K562 (cell line): ENCODE measurements around the gene UPF1. TPM values are rescaled to one million over a fixed set of nuclear protein-coding genes. Genes with fewer than 3 reads are reported as not detected.

Experiments used
- ATAC-seq: fragments of 200-7000 bp; cut with Tn5 transposase; 3 replicates; pipeline ENCODE4 v1.9.1; 2020; ENCODE audit warnings: moderate library complexity
- BruUV-seq: library from RNA; stranded (reverse); fragments of 400-500 nt; replicated peaks from 2 replicates; lab custom pipeline; 2021; lab: Mats Ljungman, UMichigan
- CTCF ChIA-PET: fragments of 300-600 bp; formaldehyde crosslinking; extraction: SDS; loops from one replicate; lab custom pipeline; 2021; ENCODE audit warnings: low intra/inter-chr PET ratio; lab: Yijun Ruan, JAX
- POLR2A ChIA-PET: fragments of 300-600, 350-650 bp; sonication (Branson Sonifier 250); formaldehyde crosslinking; extraction: SDS; loops from one replicate; lab custom pipeline; 2021; ENCODE audit warnings: antibody characterized with exemption, inconsistent platforms; lab: Yijun Ruan, JAX
- DNase-seq, 4 experiments: peaks; one replicate each; pipeline versions ENCODE4 v3.0.0 to v3.0.0-alpha.2; 2011 to 2018; ENCODE audit warnings: low spot score in 3 of 4, mixed read lengths in 3 of 4; ENCODE audit errors: extremely low read depth in 1 of 4
- FAIRE-seq: peaks from 2 replicates; lab custom pipeline; 2011; peaks lifted over from hg19 to GRCh38; lab: Jason Lieb, UNC
- H2AFZ ChIP-seq: 2 replicates; pipeline ENCODE4 v1.6.0; 2011; ENCODE audit warnings: low read depth, low read length, control low read depth, inconsistent platforms
- H3K27ac ChIP-seq: fragments of 200-600 bp; 3 replicates; pipeline ENCODE4 v1.8.0; 2011; ENCODE audit warnings: low read depth, mild to moderate bottlenecking, control low read depth, inconsistent platforms, low read length, moderate library complexity, mixed read lengths; ENCODE audit errors: extremely low read depth
- H3K27me3 ChIP-seq, 2 experiments: fragments of 300-600 bp in 1 of 2; 2 replicates in 1 of 2; 3 replicates in 1 of 2; pipeline versions ENCODE4 v1.6.0 to v1.8.0; 2011; ENCODE audit warnings: inconsistent platforms in 2 of 2, low read length in 2 of 2, mild to moderate bottlenecking in 1 of 2, mixed read lengths in 1 of 2, moderate library complexity in 1 of 2; ENCODE audit not compliant: control insufficient read depth in 2 of 2, insufficient read depth in 2 of 2
- H3K36me3 ChIP-seq: fragments of 300-600 bp; 3 replicates; pipeline ENCODE4 v1.8.0; 2011; ENCODE audit warnings: mild to moderate bottlenecking, low read length, inconsistent platforms; ENCODE audit not compliant: control insufficient read depth, insufficient read depth
- H3K4me1 ChIP-seq, 2 experiments: fragments of 200-600 bp in 1 of 2; replicated peaks in 1 of 2; 2 replicates in 1 of 2; 3 replicates in 1 of 2; pipeline versions ENCODE4 v1.5.1 to v1.8.0; 2011; ENCODE audit warnings: inconsistent platforms in 2 of 2, low read length in 2 of 2, mild to moderate bottlenecking in 1 of 2, mixed read lengths in 1 of 2, moderate library complexity in 1 of 2; ENCODE audit not compliant: control insufficient read depth in 2 of 2, insufficient read depth in 2 of 2
- H3K4me2 ChIP-seq: 2 replicates; pipeline ENCODE4 v1.6.1; 2011; ENCODE audit warnings: low read length, control low read depth, inconsistent platforms, mixed read lengths; ENCODE audit not compliant: insufficient read depth
- H3K4me3 ChIP-seq: fragments of 200-600 bp; sonication (generic), shearing (Covaris generic); 2 replicates; pipeline ENCODE4 v1.5.1; 2016; ENCODE audit warnings: control low read depth, inconsistent platforms
- H3K79me2 ChIP-seq: fragments of 200-600 bp; 3 replicates; pipeline ENCODE4 v1.8.0; 2011; ENCODE audit warnings: low read length, inconsistent platforms; ENCODE audit not compliant: control insufficient read depth, insufficient read depth
- H3K9ac ChIP-seq, 2 experiments: 2 replicates each; pipeline versions ENCODE4 v1.6.0 to v1.6.1; 2011; ENCODE audit warnings: low read depth in 2 of 2, low read length in 2 of 2, control low read depth in 1 of 2, inconsistent platforms in 1 of 2, mild to moderate bottlenecking in 1 of 2, mixed read lengths in 1 of 2; ENCODE audit not compliant: insufficient read depth in 1 of 2
- H3K9me1 ChIP-seq: one replicate; pipeline ENCODE4 v1.6.0; 2011; ENCODE audit warnings: inconsistent platforms, mild to moderate bottlenecking, low read length, moderate library complexity; ENCODE audit not compliant: control insufficient read depth, insufficient read depth
- H3K9me3 ChIP-seq: replicated peaks from 2 replicates; pipeline ENCODE4 v1.5.1; 2011; ENCODE audit warnings: low read depth, low read length, inconsistent platforms; ENCODE audit not compliant: control insufficient read depth, insufficient read depth
- H4K20me1 ChIP-seq: replicated peaks from 2 replicates; pipeline ENCODE4 v1.6.1; 2011; ENCODE audit warnings: low read length, inconsistent platforms, mixed read lengths; ENCODE audit not compliant: control insufficient read depth, insufficient read depth
- ATF7 ChIP-seq: fragments of 450-650 bp; IDR thresholded peaks from 2 replicates; pipeline ENCODE4 v1.7.1; 2014; ENCODE audit warnings: mild to moderate bottlenecking, moderate library complexity
- FOXA1 ChIP-seq: fragments of 450-650 bp; IDR thresholded peaks from 2 replicates; pipeline ENCODE4 v1.6.1; 2016; ENCODE audit warnings: mild to moderate bottlenecking, borderline replicate concordance
- KLF16 ChIP-seq: IDR thresholded peaks from 2 replicates; pipeline ENCODE4 v1.6.1; 2016; ENCODE audit warnings: antibody characterized with exemption
- L3MBTL2 ChIP-seq: fragments of 450-650 bp; IDR thresholded peaks from 2 replicates; pipeline ENCODE4 v1.6.1; 2016; ENCODE audit warnings: mild to moderate bottlenecking, moderate library complexity
- ZNF263 ChIP-seq: sonication (generic); formaldehyde crosslinking; IDR thresholded peaks from 2 replicates; pipeline ENCODE4 v1.8.0; 2022; ENCODE audit warnings: mild to moderate bottlenecking, missing genetic modification reagents, borderline replicate concordance
- ZNF76 ChIP-seq: fragments of 250-450 bp; sonication (Bioruptor Pico); IDR thresholded peaks from 2 replicates; pipeline ENCODE4 v1.4.0; 2020; ENCODE audit warnings: mild to moderate bottlenecking, moderate library complexity, borderline replicate concordance
- WGBS: fragments of 100-300 bp; shearing (Covaris generic); methylation state at CpG from one replicate; pipeline ENCODE4 v1.1.6; 2016; ENCODE audit warnings: low coverage, mixed read lengths; ENCODE audit not compliant: insufficient coverage; ENCODE audit errors: missing lambda C conversion rate; 5-methylcytosine and 5-hydroxymethylcytosine counted together
- in situ Hi-C: fragments of 300-500 bp; cut with MboI; formaldehyde crosslinking; loops from 4 replicates; pipeline ENCODE4 v1.15.0; 2018; ENCODE audit warnings: inconsistent platforms, mixed read lengths
- intact Hi-C: fragments of 100-400 bp; cut with micrococcal nuclease; formaldehyde crosslinking; loops from 2 replicates; pipeline ENCODE4 v1.14.2; 2022
- polyA plus RNA-seq, 8 experiments: library from polyadenylated mRNA; depleted of rRNA in 4 of 8; stranded (reverse) in 5 of 8; unstranded in 3 of 8; fragments of >200 nt; fragmentation: Nextera tagmentation in 2 of 8; fragmentation: Illumina TruSeq in 1 of 8; extraction: Ambion mirVana in 2 of 8; extraction: Trizol in 1 of 8; gene quantifications; 2 replicates each; pipeline versions ENCODE4 v1.2.1 to v1.2.3, GENCODE V29; 2011 to 2014; ENCODE audit warnings: inconsistent platforms in 1 of 8, missing spikeins in 1 of 8
- total RNA-seq, 7 experiments: library from RNA; depleted of rRNA in 6 of 7; stranded (reverse); fragments of >200 nt in 6 of 7; fragmentation: Illumina TruSeq in 2 of 7; extraction: Trizol in 2 of 7; gene quantifications; 2 replicates each; pipeline versions ENCODE4 v1.2.1 to v1.2.3, GENCODE V29; 2011 to 2021; ENCODE audit warnings: low replicate concordance in 1 of 7
- TF ChIP-seq, protein P1 (sequence below): fragments of 250-450 bp; sonication (Bioruptor Pico); IDR thresholded peaks from 2 replicates; pipeline ENCODE4 v1.5.0; 2021; ENCODE audit warnings: mild to moderate bottlenecking, borderline replicate concordance
- TF ChIP-seq, protein P2 (sequence below), 3 experiments: fragments of 200-800 bp in 1 of 3; fragments of 250-450 bp in 1 of 3; fragments of 450-650 bp in 1 of 3; sonication (Bioruptor Pico) in 1 of 3; sonication (Bioruptor generic) in 1 of 3; formaldehyde crosslinking in 1 of 3; IDR thresholded peaks; 2 replicates each; pipeline versions ENCODE4 v1.6.1 to v1.8.0; 2016 to 2022; ENCODE audit warnings: mild to moderate bottlenecking in 2 of 3, missing genetic modification characterization in 2 of 3, missing compliant biosample characterization in 1 of 3, moderate library complexity in 1 of 3
- TF ChIP-seq, protein P3 (sequence below): fragments of 250-450 bp; sonication (Bioruptor Pico); IDR thresholded peaks from 2 replicates; pipeline ENCODE4 v1.8.0; 2021; ENCODE audit warnings: moderate library complexity, mild to moderate bottlenecking, inconsistent platforms
- TF ChIP-seq, protein P4 (sequence below): fragments of 450-650 bp; IDR thresholded peaks from 2 replicates; pipeline ENCODE4 v1.7.0; 2016; ENCODE audit warnings: borderline replicate concordance
- TF ChIP-seq, protein P5 (sequence below): fragments of 250-450 bp; sonication (Bioruptor Pico); IDR thresholded peaks from 2 replicates; pipeline ENCODE4 v1.4.0; 2020; ENCODE audit warnings: borderline replicate concordance

The UPF1 gene
- total and polyA plus RNA-seq, 9 of the 15 experiments (the other 6 are each of a cell fraction or from before 2014, with no cell fraction given), result 0.34 to 103 (median 27.9) TPM

DNA sequence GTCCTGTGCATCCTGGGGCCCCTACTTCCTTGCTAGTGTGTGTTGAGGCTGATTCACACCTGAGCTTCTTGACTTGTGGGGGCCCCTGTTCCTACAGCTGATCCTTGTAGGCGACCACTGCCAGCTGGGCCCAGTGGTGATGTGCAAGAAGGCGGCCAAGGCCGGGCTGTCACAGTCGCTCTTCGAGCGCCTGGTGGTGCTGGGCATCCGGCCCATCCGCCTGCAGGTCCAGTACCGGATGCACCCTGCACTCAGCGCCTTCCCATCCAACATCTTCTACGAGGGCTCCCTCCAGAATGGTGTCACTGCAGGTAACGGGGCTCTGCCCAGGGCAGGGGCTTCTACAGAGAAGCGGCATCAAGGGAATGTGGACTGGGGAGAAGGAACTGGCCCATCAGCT lies 25.5 kb downstream of the UPF1 start:
- Histone ChIP-seq H2AFZ (no peak overlapping the region), H3K9me1 (peaks cover 3% of the 10 kb centered on the region), H3K79me2 (no peaks in the 10 kb centered on the region), H3K36me3 (peaks cover 99% of the 10 kb centered on the region; the same call in 2 of the 3 replicates), H3K27ac (no peak overlapping the region), H3K9ac (peak overlapping the region in 1 of 2 experiments; percentile 39; a peak in 1 of 4 replicates), H3K4me2 (no peak overlapping the region), H3K4me3 (no peak overlapping the region), H3K4me1 (peaks cover 0 to 19% of the 10 kb centered on the region in 2 experiments; a peak in 1 of 5 replicates), H4K20me1 (peaks cover 7% of the 10 kb centered on the region; the same call in 1 of the 2 replicates), H3K9me3 (no peaks in the 10 kb centered on the region), H3K27me3 (no peaks in the 10 kb centered on the region)
- FAIRE-seq, result no peak
- no TSS peak for BruUV-seq
- 95% methylated on average over 11 of the region's 13 CpGs for WGBS
- ChIA-PET CTCF (no interaction called here), POLR2A (interaction anchor here (0.6 to 2.4 kb wide), 3 partner anchors 14 to 218 kb away, joined by 3 to 8 read pairs (median 4); no protein-coding TSS in a partner anchor)
- no peak for DNase-seq
- in situ Hi-C loops, result no loop called here
- intact Hi-C loops, result no loop called here
- ATAC-seq, result no peak
- TF ChIP-seq FOXA1 (no peak), KLF16 (no peak), ZNF76 (no peak), ATF7 (no peak), ZNF263 (CRISPR knock-in tag) (no peak), L3MBTL2 (no peak)
- TF ChIP-seq, protein P1, sequence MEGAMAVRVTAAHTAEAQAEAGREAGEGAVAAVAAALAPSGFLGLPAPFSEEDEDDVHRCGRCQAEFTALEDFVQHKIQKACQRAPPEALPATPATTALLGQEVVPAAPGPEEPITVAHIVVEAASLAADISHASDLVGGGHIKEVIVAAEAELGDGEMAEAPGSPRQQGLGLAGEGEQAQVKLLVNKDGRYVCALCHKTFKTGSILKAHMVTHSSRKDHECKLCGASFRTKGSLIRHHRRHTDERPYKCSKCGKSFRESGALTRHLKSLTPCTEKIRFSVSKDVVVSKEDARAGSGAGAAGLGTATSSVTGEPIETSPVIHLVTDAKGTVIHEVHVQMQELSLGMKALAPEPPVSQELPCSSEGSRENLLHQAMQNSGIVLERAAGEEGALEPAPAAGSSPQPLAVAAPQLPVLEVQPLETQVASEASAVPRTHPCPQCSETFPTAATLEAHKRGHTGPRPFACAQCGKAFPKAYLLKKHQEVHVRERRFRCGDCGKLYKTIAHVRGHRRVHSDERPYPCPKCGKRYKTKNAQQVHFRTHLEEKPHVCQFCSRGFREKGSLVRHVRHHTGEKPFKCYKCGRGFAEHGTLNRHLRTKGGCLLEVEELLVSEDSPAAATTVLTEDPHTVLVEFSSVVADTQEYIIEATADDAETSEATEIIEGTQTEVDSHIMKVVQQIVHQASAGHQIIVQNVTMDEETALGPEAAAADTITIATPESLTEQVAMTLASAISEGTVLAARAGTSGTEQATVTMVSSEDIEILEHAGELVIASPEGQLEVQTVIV (CRISPR knock-in tag), result no peak
- TF ChIP-seq, protein P2, sequence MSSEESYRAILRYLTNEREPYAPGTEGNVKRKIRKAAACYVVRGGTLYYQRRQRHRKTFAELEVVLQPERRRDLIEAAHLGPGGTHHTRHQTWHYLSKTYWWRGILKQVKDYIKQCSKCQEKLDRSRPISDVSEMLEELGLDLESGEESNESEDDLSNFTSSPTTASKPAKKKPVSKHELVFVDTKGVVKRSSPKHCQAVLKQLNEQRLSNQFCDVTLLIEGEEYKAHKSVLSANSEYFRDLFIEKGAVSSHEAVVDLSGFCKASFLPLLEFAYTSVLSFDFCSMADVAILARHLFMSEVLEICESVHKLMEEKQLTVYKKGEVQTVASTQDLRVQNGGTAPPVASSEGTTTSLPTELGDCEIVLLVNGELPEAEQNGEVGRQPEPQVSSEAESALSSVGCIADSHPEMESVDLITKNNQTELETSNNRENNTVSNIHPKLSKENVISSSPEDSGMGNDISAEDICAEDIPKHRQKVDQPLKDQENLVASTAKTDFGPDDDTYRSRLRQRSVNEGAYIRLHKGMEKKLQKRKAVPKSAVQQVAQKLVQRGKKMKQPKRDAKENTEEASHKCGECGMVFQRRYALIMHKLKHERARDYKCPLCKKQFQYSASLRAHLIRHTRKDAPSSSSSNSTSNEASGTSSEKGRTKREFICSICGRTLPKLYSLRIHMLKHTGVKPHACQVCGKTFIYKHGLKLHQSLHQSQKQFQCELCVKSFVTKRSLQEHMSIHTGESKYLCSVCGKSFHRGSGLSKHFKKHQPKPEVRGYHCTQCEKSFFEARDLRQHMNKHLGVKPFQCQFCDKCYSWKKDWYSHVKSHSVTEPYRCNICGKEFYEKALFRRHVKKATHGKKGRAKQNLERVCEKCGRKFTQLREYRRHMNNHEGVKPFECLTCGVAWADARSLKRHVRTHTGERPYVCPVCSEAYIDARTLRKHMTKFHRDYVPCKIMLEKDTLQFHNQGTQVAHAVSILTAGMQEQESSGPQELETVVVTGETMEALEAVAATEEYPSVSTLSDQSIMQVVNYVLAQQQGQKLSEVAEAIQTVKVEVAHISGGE (CRISPR knock-in tag; IDR thresholded peaks at IDR 0.05), result no peak
- TF ChIP-seq, protein P3, sequence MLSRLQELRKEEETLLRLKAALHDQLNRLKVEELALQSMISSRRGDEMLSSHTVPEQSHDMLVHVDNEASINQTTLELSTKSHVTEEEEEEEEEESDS, result no peak
- TF ChIP-seq, protein P4, sequence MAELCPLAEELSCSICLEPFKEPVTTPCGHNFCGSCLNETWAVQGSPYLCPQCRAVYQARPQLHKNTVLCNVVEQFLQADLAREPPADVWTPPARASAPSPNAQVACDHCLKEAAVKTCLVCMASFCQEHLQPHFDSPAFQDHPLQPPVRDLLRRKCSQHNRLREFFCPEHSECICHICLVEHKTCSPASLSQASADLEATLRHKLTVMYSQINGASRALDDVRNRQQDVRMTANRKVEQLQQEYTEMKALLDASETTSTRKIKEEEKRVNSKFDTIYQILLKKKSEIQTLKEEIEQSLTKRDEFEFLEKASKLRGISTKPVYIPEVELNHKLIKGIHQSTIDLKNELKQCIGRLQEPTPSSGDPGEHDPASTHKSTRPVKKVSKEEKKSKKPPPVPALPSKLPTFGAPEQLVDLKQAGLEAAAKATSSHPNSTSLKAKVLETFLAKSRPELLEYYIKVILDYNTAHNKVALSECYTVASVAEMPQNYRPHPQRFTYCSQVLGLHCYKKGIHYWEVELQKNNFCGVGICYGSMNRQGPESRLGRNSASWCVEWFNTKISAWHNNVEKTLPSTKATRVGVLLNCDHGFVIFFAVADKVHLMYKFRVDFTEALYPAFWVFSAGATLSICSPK, result no peak
- TF ChIP-seq, protein P5, sequence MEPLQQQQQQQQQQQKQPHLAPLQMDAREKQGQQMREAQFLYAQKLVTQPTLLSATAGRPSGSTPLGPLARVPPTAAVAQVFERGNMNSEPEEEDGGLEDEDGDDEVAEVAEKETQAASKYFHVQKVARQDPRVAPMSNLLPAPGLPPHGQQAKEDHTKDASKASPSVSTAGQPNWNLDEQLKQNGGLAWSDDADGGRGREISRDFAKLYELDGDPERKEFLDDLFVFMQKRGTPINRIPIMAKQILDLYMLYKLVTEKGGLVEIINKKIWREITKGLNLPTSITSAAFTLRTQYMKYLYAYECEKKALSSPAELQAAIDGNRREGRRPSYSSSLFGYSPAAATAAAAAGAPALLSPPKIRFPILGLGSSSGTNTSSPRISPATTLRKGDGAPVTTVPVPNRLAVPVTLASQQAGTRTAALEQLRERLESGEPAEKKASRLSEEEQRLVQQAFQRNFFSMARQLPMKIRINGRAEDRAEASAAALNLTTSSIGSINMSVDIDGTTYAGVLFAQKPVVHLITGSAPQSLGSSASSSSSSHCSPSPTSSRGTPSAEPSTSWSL (CRISPR knock-in tag), result no peak
